ENCODE data around the gene ZNF132.
"Not testable (repeated sequence)": the region's sequence is repeated elsewhere in the genome, so short reads cannot be mapped to it uniquely, and the experiment has no call there.

Gene ZNF132

GRCh38 chr19:58439576-58440554 lies at the start of gene ZNF132:
ZNF132 (minus strand) TSS chr19:58440153; CDS start chr19:58439821, 332 bp downstream.
- peak within 1 kb of the TSS; percentile 69; the same call in 1 of the 2 replicates for H3K4me3 ChIP-seq (ENCODE audit: low read length)
- TF ChIP-seq ZNF274 (IDR thresholded peaks at IDR 0.05; ENCODE audit: low read depth, low read length): no peak

GRCh38 chr19:58484349-58484748 lies 44.4 kb upstream of the ZNF132 start:
- not testable (repeated sequence) for H3K4me3 ChIP-seq (ENCODE audit: low read length)

- TF ChIP-seq ZNF274 (IDR thresholded peaks at IDR 0.05; ENCODE audit: low read depth, low read length): no peak
- H3K4me3 ChIP-seq (ENCODE audit: low read length): no peak overlapping the region
Measured at GRCh38 chr19:58483776-58484175, 43.8 kb upstream of the ZNF132 start.

- no peak overlapping the region for H3K4me3 ChIP-seq (ENCODE audit: low read length)
- no peak for TF ChIP-seq ZNF274 (IDR thresholded peaks at IDR 0.05; ENCODE audit: low read depth, low read length)
Measured at GRCh38 chr19:58482372-58482771, 42.4 kb upstream of the ZNF132 start.

- TF ChIP-seq ZNF274 (IDR thresholded peaks at IDR 0.05; ENCODE audit: low read depth, low read length): no peak
- H3K4me3 ChIP-seq (ENCODE audit: low read length): no peak overlapping the region
Measured at GRCh38 chr19:58480831-58481230, 40.9 kb upstream of the ZNF132 start.

GRCh38 chr19:58480481-58480830 lies 40.5 kb upstream of the ZNF132 start:
- no peak overlapping the region for H3K4me3 ChIP-seq (ENCODE audit: low read length)
- TF ChIP-seq ZNF274 (IDR thresholded peaks at IDR 0.05; ENCODE audit: low read depth, low read length): no peak

- TF ChIP-seq ZNF274 (IDR thresholded peaks at IDR 0.05; ENCODE audit: low read depth, low read length): no peak
- no peak overlapping the region for H3K4me3 ChIP-seq (ENCODE audit: low read length)
Measured at GRCh38 chr19:58479736-58480480, 40.0 kb upstream of the ZNF132 start.

- no peak overlapping the region for H3K4me3 ChIP-seq (ENCODE audit: low read length)
- no peak for TF ChIP-seq ZNF274 (IDR thresholded peaks at IDR 0.05; ENCODE audit: low read depth, low read length)
Measured at GRCh38 chr19:58479303-58479702, 39.4 kb upstream of the ZNF132 start.

GRCh38 chr19:58477871-58478270 lies 37.9 kb upstream of the ZNF132 start:
- TF ChIP-seq ZNF274 (IDR thresholded peaks at IDR 0.05; ENCODE audit: low read depth, low read length): no peak
- no peak overlapping the region for H3K4me3 ChIP-seq (ENCODE audit: low read length)

- no peak overlapping the region; the same call in 1 of the 2 replicates for H3K4me3 ChIP-seq (ENCODE audit: low read length)
- TF ChIP-seq ZNF274 (IDR thresholded peaks at IDR 0.05; ENCODE audit: low read depth, low read length): no peak
Measured at GRCh38 chr19:58477130-58477529, 37.2 kb upstream of the ZNF132 start.

- H3K4me3 ChIP-seq (ENCODE audit: low read length): peak overlapping the region; percentile 85
- no peak for TF ChIP-seq ZNF274 (IDR thresholded peaks at IDR 0.05; ENCODE audit: low read depth, low read length)
Measured at GRCh38 chr19:58476498-58477015, 36.6 kb upstream of the ZNF132 start.

GRCh38 chr19:58475714-58476497 lies 36.0 kb upstream of the ZNF132 start, which contains the start of gene ZNF446:
ZNF446 (plus strand) TSS chr19:58476352; CDS start chr19:58477219, 867 bp downstream.
- TF ChIP-seq ZNF274 (IDR thresholded peaks at IDR 0.05; ENCODE audit: low read depth, low read length): no peak
- peak within 1 kb of the TSS; percentile 85 for H3K4me3 ChIP-seq (ENCODE audit: low read length)

- no peak for TF ChIP-seq ZNF274 (IDR thresholded peaks at IDR 0.05; ENCODE audit: low read depth, low read length)
- peak overlapping the region; percentile 85; the same call in 1 of the 2 replicates for H3K4me3 ChIP-seq (ENCODE audit: low read length)
Measured at GRCh38 chr19:58474997-58475713, 35.2 kb upstream of the ZNF132 start.
